HG03039 (cell line): ENCODE measurements around the gene OR51B4.
"Not testable (repeated sequence)": the region's sequence is repeated elsewhere in the genome, so short reads cannot be mapped to it uniquely, and the experiment has no call there.

Experiments
- ATAC-seq: cut with Tn5 transposase; IDR thresholded peaks from one replicate; pipeline ENCODE4 v1.9.1; 2021; ENCODE audit warnings: mild to moderate bottlenecking, moderate library complexity; ENCODE audit not compliant: unreplicated experiment

Gene OR51B4

DNA sequence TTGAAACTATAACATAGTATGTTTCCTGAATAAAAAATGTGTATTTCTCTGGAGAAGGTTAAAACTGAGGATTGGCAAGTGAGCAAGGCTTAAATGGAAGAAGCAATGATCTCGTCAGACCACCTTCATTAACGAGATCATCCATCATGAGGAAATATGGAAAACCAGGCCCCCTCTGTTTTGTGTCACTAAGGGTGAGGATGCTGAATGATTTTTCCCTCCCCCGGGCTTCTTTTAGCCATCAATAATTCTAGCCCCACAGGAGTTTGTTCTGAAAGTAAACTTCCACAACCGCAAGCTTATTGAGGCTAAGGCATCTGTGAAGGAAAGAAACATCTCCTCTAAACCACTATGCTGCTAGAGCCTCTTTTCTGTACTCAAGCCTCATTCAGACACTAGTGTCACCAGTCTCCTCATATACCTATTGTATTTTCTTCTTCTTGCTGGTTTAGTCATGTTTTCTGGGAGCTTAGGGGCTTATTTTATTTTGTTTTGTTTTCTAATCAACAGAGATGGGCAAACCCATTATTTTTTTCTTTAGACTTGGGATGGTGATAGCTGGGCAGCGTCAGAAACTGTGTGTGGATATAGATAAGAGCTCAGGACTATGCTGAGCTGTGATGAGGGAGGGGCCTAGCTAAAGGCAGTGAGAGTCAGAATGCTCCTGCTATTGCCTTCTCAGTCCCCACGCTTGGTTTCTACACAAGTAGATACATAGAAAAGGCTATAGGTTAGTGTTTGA lies 26.2 kb downstream of the OR51B4 start:
- ATAC-seq, result no peak

DNA sequence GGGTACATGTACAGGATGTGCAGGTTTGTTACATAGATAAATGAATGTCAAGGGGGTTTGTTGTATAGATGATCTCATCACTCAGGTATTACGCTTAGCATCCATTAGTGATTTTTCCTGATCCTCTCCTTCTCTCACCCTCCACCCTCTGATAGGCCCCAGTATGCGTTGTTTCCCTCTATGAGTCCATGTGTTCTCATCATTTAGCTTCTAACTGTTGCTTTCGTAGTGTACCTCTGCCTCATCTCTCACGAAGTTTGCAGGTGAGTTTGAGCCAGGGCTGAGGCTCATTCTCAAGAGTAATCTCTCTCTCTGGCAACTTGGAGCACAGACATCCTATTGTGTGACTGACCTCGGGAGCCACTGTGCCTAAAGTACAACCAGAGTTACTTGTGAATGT lies 27.4 kb downstream of the OR51B4 start:
- no peak for ATAC-seq

DNA sequence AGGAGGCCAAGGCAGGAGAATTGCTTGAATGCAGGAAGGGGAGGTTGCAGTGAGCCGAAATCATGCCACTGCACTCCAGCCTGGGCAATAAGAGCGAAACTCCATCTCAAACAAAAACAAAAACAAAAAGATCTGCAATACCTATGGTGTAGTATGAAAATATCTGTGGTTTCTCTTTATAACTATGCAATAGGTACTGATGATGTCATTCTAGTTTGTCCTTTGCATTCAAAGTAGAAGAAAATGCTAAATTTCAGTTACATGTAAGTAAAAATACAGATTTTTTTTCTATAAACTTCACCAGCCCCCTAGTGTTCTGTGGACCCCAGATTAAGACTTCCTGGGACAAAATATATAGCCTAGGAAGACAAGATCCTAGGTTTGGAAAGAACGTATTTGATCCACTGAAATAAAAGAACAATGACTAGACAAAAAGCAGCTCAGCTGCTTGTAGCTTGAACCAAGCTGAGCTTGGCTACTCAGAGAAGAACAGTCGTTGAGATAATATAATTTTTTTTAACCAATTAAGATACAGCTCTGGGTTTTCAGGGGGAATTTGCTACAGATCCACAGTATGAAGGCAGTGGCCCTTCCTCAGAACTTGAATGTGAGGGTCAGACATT lies 29.2 kb downstream of the OR51B4 start:
- no peak for ATAC-seq

DNA sequence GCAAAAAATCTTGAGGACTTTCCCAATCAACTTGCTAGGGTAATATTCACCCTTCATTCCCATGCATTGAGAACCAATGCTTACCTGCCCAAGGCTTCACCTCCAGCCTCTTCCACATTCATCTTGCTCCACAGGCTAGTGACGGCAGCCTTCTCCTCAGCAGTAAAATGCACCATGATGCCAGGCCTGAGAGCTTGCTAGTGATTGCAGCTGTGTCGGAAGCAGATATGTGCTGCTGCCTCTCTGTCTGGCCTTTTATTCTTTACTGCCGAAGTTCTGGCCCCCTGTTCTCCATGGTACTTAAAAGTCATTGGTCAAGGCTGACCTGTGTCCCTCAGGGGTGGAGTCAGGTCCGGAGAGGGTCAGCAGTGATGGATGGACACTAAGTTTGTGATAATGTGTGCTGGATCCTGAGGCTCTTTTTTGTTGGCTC lies 32.0 kb downstream of the OR51B4 start, which contains the start of gene HBE1:
TSS of gene HBE1 (minus strand) at position 231 of the 433 bp plus-strand sequence. CDS start at position 176, 55 bp downstream.
- no peak for ATAC-seq

DNA sequence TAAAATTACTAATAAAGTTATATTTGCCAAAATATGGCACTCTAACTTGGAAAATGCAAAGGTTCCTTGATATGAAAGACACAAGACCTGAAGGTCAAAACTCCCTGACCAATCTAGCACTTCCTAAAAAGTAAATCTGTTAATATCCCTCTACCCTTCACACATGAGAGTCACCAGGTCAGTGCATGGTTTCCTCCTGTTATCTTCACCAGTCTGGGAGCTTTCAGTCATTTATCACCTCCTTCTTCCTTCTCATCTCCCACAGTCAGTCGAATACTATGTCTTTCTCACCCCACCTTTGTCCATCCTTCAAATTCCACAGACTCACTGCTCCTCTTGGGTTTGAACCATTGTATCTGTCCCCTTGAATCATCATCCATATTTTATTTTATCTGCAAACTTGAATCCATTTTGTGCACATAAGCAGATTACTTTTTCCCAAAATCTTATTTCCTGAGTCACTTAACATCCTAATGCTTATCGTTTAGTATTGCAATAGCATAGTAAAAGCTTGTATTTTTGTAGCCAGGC lies 34.6 kb downstream of the OR51B4 start:
- ATAC-seq, result no peak

DNA sequence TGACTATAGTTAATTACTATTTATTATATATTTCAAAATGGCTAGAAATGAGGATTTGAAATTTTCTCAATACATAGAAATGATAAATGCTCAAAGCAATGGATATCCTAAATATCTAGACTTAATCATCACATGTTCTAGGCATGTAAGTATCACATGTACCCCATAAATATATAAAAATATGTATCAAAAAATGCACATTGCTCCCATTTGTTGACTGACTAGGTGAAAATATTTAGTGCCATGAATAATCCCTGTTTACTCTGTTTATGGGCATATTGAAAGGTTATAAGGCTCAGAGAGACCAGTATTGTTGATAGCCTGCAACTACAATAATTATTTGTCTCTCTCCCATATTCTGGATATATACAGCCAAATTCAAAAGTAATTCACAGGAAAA lies 35.1 kb downstream of the OR51B4 start:
- ATAC-seq, result no peak

DNA sequence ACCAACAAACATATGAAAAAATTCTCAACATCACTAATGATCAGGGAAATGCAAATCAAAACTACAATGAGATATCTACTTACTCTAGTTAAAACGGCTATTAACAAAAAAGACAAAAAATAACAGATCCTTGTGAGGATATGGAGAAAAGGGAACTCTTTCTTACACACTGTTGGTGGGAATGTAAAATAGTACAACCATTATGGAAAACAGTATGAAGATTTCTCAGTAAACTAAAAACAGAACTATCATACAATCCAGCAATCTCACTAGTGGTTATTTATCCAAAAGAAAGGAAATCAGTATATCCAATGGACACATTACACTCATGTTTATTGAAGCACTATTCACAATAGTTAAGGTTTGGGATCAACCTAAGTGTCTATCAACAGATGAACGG lies 35.9 kb downstream of the OR51B4 start:
- no peak for ATAC-seq

DNA sequence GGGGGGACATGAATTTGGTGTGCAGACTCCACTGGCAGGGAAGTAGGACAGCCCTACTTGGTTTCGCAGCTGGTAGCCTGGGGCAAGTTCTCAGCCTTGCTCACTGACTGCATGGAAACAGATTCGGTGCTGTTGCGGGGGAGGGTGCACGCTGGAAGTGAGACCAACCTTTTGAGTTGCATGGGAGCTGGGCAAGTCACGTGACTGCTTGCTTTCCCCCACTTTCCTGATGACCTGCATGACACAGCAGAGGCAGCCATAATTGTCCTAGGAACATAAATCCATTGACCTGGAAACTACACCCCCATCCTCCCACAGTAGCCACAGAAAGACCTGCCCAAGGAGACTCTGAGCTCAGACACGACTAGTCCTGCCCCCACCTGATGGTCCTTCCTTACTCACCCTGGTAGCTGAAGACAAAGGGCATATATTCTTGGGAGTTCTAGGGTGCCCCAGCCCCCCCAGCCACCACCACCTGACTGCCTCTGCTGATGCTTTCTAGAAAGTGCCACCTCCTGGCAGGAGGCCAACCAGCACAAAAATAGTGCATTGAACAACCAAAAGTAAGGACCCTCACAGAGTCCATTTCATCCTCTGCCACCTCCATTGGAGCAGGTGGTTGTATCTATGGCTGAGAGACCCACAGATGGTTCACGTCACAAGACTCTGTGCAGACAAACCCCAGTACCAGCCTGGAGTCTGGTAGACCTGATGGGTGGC lies 43.0 kb downstream of the OR51B4 start:
- ATAC-seq, result no peak

DNA sequence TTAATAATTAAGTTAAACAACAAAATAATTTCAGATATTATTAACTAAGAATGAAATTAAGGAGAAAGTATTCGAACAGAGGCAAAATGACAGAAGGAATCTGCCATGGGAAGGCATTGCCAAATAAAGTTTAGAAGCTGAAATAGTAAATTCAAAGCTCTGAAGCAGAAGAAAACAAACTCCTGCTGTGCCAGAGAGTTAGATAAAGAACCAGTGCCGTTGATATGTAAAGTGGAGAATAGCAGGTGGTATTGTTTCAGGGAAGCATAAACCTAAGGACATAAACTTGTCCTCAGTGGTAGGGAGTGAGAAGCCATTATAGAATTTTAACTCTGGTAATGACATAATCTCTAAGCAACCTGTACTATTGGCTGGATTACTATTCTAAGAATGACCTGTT lies 44.5 kb downstream of the OR51B4 start:
- no peak for ATAC-seq

- not testable (repeated sequence) for ATAC-seq
These were observed 46.9 kb downstream of the OR51B4 start, which contains the start of gene HBG2 for GRCh38 chr11:5254646-5255413. HBG2 (minus strand) TSS chr11:5254781; CDS start chr11:5254728, 53 bp downstream.

DNA sequence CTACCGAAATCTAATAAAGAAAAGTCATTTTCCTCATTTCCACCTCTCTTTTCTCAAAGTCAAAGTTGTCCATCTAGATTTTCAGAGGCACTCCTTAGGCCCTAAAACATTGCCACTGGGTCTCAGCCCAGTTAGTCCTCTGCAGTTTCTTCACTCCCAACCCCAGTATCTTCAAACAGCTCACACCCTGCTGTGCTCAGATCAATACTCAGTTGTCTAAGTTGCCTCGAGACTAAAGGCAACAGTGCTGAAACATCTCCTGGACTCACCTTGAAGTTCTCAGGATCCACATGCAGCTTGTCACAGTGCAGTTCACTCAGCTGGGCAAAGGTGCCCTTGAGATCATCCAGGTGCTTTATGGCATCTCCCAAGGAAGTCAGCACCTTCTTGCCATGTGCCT lies 47.7 kb downstream of the OR51B4 start:
- not testable (repeated sequence) for ATAC-seq

- ATAC-seq, result not testable (repeated sequence)
These were observed 48.3 kb downstream of the OR51B4 start for GRCh38 chr11:5253440-5253839.

DNA sequence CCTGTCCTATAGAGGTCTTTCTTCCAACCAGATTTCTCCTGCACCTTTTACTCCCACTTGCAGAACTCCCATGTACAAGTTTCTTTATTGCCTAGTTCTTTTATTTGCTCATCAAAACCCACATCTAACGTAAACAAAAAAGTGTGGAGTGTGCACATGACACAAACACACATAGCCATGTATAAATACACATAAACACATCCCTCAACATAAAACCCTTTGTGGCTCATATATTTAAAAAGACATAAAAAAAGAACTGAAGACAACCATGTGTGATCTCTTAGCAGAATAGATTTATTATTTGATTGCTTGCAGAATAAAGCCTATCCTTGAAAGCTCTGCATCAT lies 48.9 kb downstream of the OR51B4 start:
- ATAC-seq, result no peak

DNA sequence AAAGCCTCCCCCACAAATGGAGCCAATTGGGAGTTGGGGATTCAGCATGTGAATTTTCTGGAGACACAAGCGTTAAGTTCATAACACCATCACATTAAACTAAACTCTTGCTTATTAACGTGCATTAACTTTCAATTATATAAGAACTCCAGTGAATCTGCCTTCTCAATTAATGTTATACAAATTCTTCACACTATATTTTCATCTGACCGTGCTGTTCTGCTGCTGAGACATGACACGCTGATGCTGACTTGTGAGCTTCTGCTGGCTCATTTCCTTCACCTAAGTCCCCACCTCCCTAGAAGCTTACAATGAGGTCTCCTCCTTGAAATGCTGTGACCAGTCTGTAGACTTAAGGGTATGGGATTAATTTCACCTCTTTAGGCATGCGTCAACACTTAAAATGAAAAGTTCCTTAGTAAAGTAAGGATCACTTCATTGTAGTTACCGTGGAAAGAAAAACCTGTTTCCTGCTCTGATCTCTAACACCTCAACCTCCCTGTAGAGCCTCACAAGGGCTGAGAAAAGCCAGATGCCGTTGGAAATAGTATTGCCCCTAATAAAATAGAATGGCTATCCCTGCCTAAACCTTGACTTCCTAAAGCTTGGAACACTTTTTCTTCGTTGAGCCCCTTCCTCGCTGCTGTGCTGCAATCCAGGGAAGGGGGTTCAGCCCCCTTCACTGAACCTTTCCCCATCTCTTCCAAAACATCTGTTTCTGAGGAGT lies 49.4 kb downstream of the OR51B4 start:
- no peak for ATAC-seq

DNA sequence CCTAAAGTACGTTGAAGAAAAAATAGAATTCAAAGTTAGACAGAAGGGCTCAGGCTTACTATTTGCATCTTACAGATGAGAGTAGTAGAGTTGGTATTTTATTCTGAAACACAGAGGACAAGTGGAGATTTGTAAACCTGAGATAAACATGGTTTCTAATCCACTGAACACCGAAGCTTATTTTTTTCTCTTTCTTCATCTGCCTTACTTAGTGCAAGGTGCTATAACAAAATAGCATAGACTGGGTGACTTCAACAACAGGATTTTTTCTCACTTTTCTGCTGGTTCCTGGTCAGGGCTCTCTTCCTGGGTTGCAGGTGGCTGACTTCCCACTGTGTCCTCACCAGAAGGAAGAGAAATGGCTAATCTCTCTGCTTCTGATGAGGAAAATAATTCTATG lies 50.0 kb downstream of the OR51B4 start:
- ATAC-seq, result no peak
